Erythroblast (primary cell): Measurements from ENCODE around the gene SLC22A13.

ENCODE experiments used
- GATA1 ChIP-seq: IDR thresholded peaks from 2 replicates; pipeline ENCODE4 v1.6.1; 2011; ENCODE audit warnings: low read depth, mild to moderate bottlenecking, control low read depth, low read length, moderate library complexity
- POLR2A ChIP-seq: IDR thresholded peaks from 2 replicates; pipeline ENCODE4 v1.6.1; 2011; ENCODE audit warnings: mild to moderate bottlenecking, low read length

DNA sequence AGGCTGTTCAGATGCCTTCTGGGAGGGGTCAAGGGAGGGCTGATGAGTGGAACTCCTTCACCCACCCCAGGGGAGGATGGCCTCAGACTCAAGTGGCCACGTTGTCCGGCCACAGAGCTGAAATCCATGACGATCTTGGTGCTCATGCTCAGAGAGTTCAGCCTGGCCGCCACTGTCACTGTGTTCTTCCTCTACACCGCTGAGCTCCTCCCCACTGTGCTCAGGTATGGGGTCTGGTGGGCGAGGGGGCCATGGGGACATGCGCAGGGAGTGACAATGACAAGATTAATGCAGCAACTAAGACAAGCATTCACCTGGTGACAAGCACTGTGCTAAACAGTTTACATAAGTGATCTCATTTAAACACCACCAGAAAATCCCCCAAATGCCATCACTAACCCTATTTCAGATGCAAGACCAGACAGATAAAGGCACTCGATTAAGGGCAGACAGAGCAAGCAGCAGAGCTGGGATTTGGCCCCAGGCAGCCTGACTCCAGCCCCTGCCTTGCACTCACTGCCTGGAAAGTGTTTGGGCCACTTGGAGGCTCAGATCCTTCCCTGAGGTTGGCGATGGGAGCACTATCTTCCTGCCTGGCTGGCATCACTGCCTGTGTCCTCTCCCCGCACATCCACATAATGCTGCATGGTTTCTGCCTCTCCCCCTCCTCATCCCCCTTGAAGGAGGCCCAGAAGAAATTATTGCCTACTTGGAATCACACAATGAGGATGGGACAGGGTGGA lies 50.0 kb downstream of the SLC22A13 start:
- TF ChIP-seq POLR2A (no peak), GATA1 (no peak)
